Stimulated activated CD4-positive, alpha-beta T cell treated with anti-CD3 and anti-CD28 coated beads, Interleukin-1b, Interleukin-23, amount 100 ng/mL, for 24 hours (primary cell): ENCODE measurements around the gene RC3H1.

Experiments used
- DNase-seq, 4 experiments: peaks; one replicate each; pipeline ENCODE4 v3.0.0-alpha.2; 2020; ENCODE audit warnings: low read depth in 4 of 4, low spot score in 1 of 4

The RC3H1 gene

GRCh38 chr1:173888749-173889148, 133.4 kb downstream of the RC3H1 start:
- no peak for DNase-seq

- no peak for DNase-seq
Measured at GRCh38 chr1:173887627-173888026, 134.5 kb downstream of the RC3H1 start.

- DNase-seq = no peak
Measured at GRCh38 chr1:173886746-173887611, 135.2 kb downstream of the RC3H1 start.

GRCh38 chr1:173884701-173885100, 137.5 kb downstream of the RC3H1 start:
- no peak for DNase-seq
